ENCODE data around the gene GRAMD2B. TPM values are rescaled to one million over a fixed set of nuclear protein-coding genes. Genes with fewer than 3 reads are reported as not detected.

Gene GRAMD2B
- total RNA-seq, 1 donor from 2014 or later = 15.0 TPM

GRCh38 chr5:126471875-126472537 is 48.8 kb downstream of the GRAMD2B start:
- no peak for DNase-seq (ENCODE audit: low spot score in 2 of 2, unreplicated experiment in 2 of 2)
- Mint-ChIP-seq H3K4me1 (peaks cover under 1% of the 10 kb centered on the region), H3K36me3 (peaks cover 16% of the 10 kb centered on the region), H3K27ac (no peak overlapping the region), H3K27me3 (ENCODE audit: low read depth) (no peaks in the 10 kb centered on the region), H3K4me3 (no peak overlapping the region), H3K9me3 (no peaks in the 10 kb centered on the region)
- TF ChIP-seq CTCF (IDR thresholded peaks at IDR 0.05; ENCODE audit: unreplicated experiment) = no peak

- no peaks in the 10 kb centered on the region for H3K27me3 Mint-ChIP-seq (ENCODE audit: low read depth)
- no peak overlapping the region for H3K27ac Mint-ChIP-seq
- TF ChIP-seq CTCF (IDR thresholded peaks at IDR 0.05; ENCODE audit: unreplicated experiment) = no peak
- DNase-seq (ENCODE audit: low spot score in 2 of 2, unreplicated experiment in 2 of 2) = no peak
- peaks cover 16% of the 10 kb centered on the region for H3K36me3 Mint-ChIP-seq
- H3K4me1 Mint-ChIP-seq = peaks cover 6% of the 10 kb centered on the region
- H3K9me3 Mint-ChIP-seq = no peaks in the 10 kb centered on the region
- no peak overlapping the region for H3K4me3 Mint-ChIP-seq
These were observed 49.3 kb downstream of the GRAMD2B start for GRCh38 chr5:126472538-126472889.

GRCh38 chr5:126477294-126478117 is 54.3 kb downstream of the GRAMD2B start:
- no peak for DNase-seq (ENCODE audit: low spot score in 2 of 2, unreplicated experiment in 2 of 2)
- Mint-ChIP-seq H3K36me3 (peaks cover 30% of the 10 kb centered on the region), H3K4me3 (no peak overlapping the region), H3K4me1 (peaks cover 11% of the 10 kb centered on the region), H3K27me3 (ENCODE audit: low read depth) (no peaks in the 10 kb centered on the region), H3K27ac (peak overlapping the region; percentile 35), H3K9me3 (no peaks in the 10 kb centered on the region)
- no peak for TF ChIP-seq CTCF (IDR thresholded peaks at IDR 0.05; ENCODE audit: unreplicated experiment)

- H3K4me3 Mint-ChIP-seq = no peak overlapping the region
- no peak for TF ChIP-seq CTCF (IDR thresholded peaks at IDR 0.05; ENCODE audit: unreplicated experiment)
- H3K9me3 Mint-ChIP-seq = no peaks in the 10 kb centered on the region
- H3K27ac Mint-ChIP-seq = no peak overlapping the region
- peaks cover 19% of the 10 kb centered on the region for H3K4me1 Mint-ChIP-seq
- peaks cover 39% of the 10 kb centered on the region for H3K36me3 Mint-ChIP-seq
- DNase-seq (ENCODE audit: low spot score in 2 of 2, unreplicated experiment in 2 of 2) = no peak
- no peaks in the 10 kb centered on the region for H3K27me3 Mint-ChIP-seq (ENCODE audit: low read depth)
These were observed 56.6 kb downstream of the GRAMD2B start for GRCh38 chr5:126479810-126480209.

GRCh38 chr5:126480824-126481223 is 57.6 kb downstream of the GRAMD2B start:
- H3K27ac Mint-ChIP-seq = no peak overlapping the region

More at GRCh38 chr5:126480824-126481223, 57.6 kb downstream of the GRAMD2B start:
- Mint-ChIP-seq H3K36me3 (peaks cover 38% of the 10 kb centered on the region), H3K9me3 (no peaks in the 10 kb centered on the region), H3K4me1 (peaks cover 19% of the 10 kb centered on the region), H3K4me3 (no peak overlapping the region), H3K27me3 (ENCODE audit: low read depth) (no peaks in the 10 kb centered on the region)
- TF ChIP-seq CTCF (IDR thresholded peaks at IDR 0.05; ENCODE audit: unreplicated experiment) = no peak
- no peak for DNase-seq (ENCODE audit: low spot score in 2 of 2, unreplicated experiment in 2 of 2)
